ENCODE measurements around the gene NCOA1. TPM values are rescaled to one million over a fixed set of nuclear protein-coding genes. Genes with fewer than 3 reads are reported as not detected.

The NCOA1 gene
- total and polyA plus RNA-seq, 10 of the 15 experiments (the other 5 are each of a cell fraction or from before 2014, with no cell fraction given) = 1.8 to 35.6 (median 6.1) TPM

DNA sequence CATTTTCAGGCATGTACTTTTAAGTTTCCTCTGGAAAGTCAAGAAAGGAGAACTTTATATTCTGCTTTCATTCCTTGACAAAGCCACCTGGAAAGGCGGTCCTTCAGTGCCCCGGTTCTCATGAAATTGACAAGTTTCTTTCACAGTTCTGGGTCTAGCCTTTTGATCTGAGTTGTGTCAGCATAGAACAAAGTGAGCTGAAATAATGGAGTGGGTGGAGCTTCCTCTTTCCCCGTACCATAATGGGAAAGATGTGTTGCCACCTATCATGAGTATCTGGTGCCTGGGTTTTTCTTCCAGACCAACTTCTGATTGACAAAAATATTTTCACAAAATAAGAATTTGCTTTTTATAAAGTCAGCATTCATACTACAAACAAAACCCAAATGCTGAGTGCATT, 252.9 kb downstream of the NCOA1 start (continued):
- no peak for TF ChIP-seq RCOR1 (conservative IDR thresholded peaks at IDR 0.05; ENCODE audit: low read depth, low read length)
- no peak for TF ChIP-seq STAT1 (conservative IDR thresholded peaks at IDR 0.05)
- TF ChIP-seq, protein P1, sequence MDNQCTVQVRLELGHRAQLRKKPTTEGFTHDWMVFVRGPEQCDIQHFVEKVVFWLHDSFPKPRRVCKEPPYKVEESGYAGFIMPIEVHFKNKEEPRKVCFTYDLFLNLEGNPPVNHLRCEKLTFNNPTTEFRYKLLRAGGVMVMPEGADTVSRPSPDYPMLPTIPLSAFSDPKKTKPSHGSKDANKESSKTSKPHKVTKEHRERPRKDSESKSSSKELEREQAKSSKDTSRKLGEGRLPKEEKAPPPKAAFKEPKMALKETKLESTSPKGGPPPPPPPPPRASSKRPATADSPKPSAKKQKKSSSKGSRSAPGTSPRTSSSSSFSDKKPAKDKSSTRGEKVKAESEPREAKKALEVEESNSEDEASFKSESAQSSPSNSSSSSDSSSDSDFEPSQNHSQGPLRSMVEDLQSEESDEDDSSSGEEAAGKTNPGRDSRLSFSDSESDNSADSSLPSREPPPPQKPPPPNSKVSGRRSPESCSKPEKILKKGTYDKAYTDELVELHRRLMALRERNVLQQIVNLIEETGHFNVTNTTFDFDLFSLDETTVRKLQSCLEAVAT (IDR thresholded peaks at IDR 0.05) = no peak
- TF ChIP-seq PKNOX1 (IDR thresholded peaks at IDR 0.05) = no peak

- POLR2A ChIA-PET = no interaction called here
- RAD21 ChIA-PET (ENCODE audit: unreplicated experiment) = interaction anchor here (1.2 kb wide), 1 partner anchor 24 kb away, joined by 3 read pairs; no protein-coding TSS in a partner anchor
- WGBS (ENCODE audit: insufficient coverage, insufficient replicate concordance, low lambda C conversion rate, missing lambda C conversion rate) = 100% methylated on average over 1 of the region's 1 CpG
- H3K4me3 ChIP-seq = no peak overlapping the region
- CTCF ChIA-PET = interaction anchor here (1.0 to 1.5 kb wide), 2 partner anchors 82 to 322 kb away, joined by 3 to 6 read pairs; no protein-coding TSS in a partner anchor
- H3K4me1 ChIP-seq (ENCODE audit: control insufficient read depth, insufficient read depth, low read length) = no peaks in the 10 kb centered on the region
- no peaks in the 10 kb centered on the region for H3K9me3 ChIP-seq (replicated peaks; ENCODE audit: control insufficient read depth, insufficient read depth, low read length)
- H3K27me3 ChIP-seq (replicated peaks in 1 of 2; ENCODE audit: control insufficient read depth in 2 of 2, insufficient read depth in 2 of 2, low read length in 1 of 2) = no peaks in the 10 kb centered on the region
- SMC1A ChIA-PET (ENCODE audit: uncharacterized antibody, unreplicated experiment) = interaction anchor here (0.7 to 1.5 kb wide), 3 partner anchors 18 to 970 kb away, joined by 3 to 4 read pairs (median 4); no protein-coding TSS in a partner anchor
- DNase-seq (ENCODE audit: low read depth, low spot score) = no peak
- TF ChIP-seq KLF5 (IDR thresholded peaks at IDR 0.05; ENCODE audit: partially characterized antibody) (no peak), SIX5 (IDR thresholded peaks at IDR 0.05; ENCODE audit: low read depth, low read length, severe bottlenecking) (no peak), MXI1 (IDR thresholded peaks at IDR 0.05; ENCODE audit: low read depth, low read length) (no peak), TAF1 (IDR thresholded peaks at IDR 0.05; ENCODE audit: borderline replicate concordance, low read depth, low read length) (no peak), YY1 (IDR thresholded peaks at IDR 0.05; ENCODE audit: low read depth, low read length) (no peak), ZBTB33 (IDR thresholded peaks at IDR 0.05) (no peak)
- TF ChIP-seq, protein P2, sequence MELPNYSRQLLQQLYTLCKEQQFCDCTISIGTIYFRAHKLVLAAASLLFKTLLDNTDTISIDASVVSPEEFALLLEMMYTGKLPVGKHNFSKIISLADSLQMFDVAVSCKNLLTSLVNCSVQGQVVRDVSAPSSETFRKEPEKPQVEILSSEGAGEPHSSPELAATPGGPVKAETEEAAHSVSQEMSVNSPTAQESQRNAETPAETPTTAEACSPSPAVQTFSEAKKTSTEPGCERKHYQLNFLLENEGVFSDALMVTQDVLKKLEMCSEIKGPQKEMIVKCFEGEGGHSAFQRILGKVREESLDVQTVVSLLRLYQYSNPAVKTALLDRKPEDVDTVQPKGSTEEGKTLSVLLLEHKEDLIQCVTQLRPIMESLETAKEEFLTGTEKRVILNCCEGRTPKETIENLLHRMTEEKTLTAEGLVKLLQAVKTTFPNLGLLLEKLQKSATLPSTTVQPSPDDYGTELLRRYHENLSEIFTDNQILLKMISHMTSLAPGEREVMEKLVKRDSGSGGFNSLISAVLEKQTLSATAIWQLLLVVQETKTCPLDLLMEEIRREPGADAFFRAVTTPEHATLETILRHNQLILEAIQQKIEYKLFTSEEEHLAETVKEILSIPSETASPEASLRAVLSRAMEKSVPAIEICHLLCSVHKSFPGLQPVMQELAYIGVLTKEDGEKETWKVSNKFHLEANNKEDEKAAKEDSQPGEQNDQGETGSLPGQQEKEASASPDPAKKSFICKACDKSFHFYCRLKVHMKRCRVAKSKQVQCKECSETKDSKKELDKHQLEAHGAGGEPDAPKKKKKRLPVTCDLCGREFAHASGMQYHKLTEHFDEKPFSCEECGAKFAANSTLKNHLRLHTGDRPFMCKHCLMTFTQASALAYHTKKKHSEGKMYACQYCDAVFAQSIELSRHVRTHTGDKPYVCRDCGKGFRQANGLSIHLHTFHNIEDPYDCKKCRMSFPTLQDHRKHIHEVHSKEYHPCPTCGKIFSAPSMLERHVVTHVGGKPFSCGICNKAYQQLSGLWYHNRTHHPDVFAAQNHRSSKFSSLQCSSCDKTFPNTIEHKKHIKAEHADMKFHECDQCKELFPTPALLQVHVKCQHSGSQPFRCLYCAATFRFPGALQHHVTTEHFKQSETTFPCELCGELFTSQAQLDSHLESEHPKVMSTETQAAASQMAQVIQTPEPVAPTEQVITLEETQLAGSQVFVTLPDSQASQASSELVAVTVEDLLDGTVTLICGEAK (IDR thresholded peaks at IDR 0.05; ENCODE audit: borderline replicate concordance) = no peak
- TF ChIP-seq, protein P1 (IDR thresholded peaks at IDR 0.05) = no peak
- in situ Hi-C loops (cut with MboI) = no loop called here
- no peaks in the 10 kb centered on the region for H3K79me2 ChIP-seq (ENCODE audit: control insufficient read depth, insufficient read depth, low read length)
- peaks cover 1 to 3% of the 10 kb centered on the region in 2 experiments; a peak in 2 of 4 replicates for H3K36me3 ChIP-seq (ENCODE audit: control insufficient read depth in 2 of 2, insufficient read depth in 2 of 2, low read length in 1 of 2)
- H3K27ac ChIP-seq (ENCODE audit: control insufficient read depth, insufficient read depth) = no peak overlapping the region
- no peak overlapping the region for H2AFZ ChIP-seq (ENCODE audit: control insufficient read depth, low read depth, low read length)
- FAIRE-seq = no peak
- no TSS peak for BruUV-seq (replicated peaks)
- no peak overlapping the region for H3K9ac ChIP-seq (ENCODE audit: control insufficient read depth, insufficient read depth, low read length)
- intact Hi-C loops (cut with micrococcal nuclease; ENCODE audit: unreplicated experiment) = no loop called here
- ATAC-seq = no peak
- no peaks in the 10 kb centered on the region for H4K20me1 ChIP-seq (ENCODE audit: control insufficient read depth, insufficient read depth)
- H3K4me2 ChIP-seq (ENCODE audit: control insufficient read depth, insufficient read depth) = no peak overlapping the region
These were observed 253.3 kb downstream of the NCOA1 start for GRCh38 chr2:24744356-24744755.

All from GM12878 (cell line).